CD4-positive, alpha-beta T cell treated with Interleukin-15 for 4 hours (primary cell): ENCODE measurements around the gene IP6K3.

Source experiments
- DNase-seq: peaks from one replicate; pipeline ENCODE4 v3.0.0-alpha.2; 2020; ENCODE audit warnings: low spot score

Gene IP6K3

DNA sequence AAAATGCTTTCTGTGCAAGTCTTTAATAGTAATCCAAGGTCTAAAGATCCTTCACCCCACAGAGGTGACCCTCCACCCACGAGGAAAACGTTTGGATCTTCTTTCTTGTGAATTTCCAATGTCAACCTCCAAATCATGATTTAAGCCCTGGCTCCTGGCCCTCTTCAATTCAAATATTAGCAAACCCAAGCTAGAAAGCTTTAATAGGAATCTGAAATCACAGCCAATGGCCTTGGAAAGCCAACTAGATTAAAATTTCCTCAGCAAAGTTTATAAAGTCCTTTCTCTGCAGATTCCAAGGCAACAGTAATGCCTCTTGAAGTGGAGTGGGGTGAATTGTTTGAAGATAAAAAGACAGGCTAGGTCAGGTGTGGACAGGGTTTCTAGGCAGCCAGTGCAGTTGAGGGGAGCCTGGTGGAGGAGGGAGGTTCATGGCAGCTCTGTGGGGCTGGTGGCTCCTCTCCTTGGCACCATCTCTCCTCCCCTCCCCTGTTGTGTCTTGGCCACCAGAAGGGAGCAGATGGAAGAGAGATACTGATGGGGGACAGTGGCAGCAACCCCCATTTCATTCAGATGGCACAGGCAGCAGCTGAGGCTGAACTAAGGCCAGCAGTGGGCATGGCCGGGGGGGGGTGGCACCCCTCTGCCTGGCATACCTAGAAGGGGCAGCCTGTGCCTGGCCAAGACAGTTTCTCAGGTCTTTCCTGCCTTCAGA, 23.2 kb downstream of the IP6K3 start:
- no peak for DNase-seq

DNA sequence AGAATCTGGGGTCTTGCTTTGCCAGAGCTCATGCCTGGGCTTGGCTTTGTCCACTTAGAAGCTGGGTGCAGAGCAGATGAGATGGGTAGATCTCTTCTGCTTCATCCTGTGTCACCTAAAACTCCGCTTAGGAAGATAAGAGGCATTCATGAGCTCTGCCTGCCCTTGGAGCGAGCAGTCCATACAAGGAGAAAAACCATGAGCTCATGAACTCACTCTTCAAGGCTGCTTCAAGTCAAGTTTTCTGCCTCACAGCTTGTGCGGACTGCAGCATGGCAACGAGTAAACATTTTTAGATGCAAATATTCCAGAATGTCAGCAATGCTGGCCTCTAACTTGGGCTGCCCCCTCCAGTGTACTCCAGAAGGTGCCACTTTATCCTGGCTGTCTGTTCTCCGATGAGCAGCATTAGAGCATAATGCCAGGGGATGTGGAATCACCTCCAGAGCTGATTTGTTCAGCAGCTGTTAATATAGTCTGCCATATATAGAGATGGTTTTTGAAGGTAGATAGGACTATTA, 24.5 kb downstream of the IP6K3 start:
- DNase-seq, result no peak

DNA sequence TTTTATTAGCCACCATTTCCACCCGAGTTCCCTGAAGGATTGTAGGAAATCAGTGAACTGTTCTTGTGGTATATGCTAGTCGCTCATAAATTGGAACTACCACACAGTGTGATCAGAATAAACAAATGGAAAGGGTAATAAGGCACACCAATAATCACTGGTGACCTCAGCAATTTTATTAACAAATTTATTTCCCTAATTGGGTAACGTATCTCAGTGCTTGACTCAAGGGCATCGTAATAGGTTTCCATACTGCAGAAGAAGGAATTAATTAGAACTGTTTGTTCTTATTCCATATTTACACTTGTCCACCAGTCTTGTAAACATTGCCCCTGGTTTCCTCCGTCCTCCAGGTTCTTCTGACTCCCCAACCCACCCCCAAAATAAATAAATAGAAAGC, 25.2 kb downstream of the IP6K3 start:
- DNase-seq, result no peak

DNA sequence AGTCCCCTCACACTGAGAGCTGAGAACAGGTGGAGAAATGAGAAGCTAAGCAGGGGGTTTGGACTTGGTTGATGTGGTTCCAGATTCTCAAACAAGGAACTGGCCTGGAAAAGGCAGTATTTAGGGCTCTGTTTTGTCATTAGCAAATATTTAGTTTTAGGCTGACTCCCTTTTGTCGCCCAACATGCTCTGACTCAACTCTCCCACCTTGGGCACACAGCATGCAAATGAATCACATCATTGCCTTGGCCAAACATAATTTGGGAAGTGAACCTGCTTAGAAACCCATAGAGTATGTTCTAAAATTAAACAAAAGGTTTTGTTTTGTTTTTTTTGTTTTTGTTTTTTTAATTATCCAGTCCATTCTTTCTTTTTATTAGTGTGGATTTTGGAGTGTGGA, 25.7 kb downstream of the IP6K3 start:
- no peak for DNase-seq

DNA sequence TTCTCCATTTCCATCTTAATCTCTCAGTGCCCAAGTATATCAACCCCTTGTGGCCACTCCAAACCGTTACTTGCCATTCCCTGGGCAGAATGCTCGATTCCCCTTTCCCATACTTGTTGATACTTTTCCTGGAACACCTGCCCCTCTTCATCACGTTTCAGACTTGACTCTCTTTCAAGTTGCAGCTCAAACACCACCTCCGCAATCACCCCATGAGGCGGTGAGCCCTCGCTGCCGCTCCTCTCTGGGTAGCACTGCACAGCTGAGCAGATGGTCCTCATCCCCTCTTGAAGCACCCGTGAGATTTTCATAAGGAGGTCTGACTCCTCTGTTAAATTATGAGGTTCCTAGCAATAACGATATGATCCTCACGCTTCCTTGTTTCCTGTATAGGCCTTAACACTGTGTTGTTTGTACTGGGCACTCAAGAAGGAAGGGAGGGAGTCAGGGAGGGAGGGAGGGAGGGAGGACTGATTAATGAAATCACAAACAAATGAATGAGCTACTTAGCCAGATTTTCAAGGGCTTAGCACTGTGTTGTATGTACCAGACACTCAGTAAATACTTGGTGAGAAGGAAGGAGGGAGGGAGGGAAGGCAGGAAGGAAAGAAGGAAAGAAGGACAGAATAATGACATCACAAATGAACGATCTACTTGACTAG, 27.2 kb downstream of the IP6K3 start:
- DNase-seq, result no peak

DNA sequence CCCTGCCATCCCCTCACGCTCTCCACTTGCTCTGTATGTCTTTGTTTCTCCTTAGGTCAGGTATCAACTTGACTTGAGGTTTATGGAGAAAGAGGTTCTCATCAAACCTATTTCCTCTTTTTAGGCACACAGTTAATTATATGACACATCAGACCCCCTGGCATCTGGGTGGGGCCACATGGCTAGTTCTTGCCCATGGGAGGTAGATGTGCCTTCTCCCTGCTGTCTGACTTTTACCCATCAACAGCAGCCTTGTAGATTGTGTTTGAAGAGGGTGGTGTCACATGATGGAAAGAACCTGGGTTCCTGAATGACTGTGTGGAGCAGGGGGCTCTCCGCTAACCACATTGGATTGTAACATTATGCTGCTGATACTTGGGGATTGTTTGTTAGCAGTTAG, 28.0 kb downstream of the IP6K3 start:
- DNase-seq, result no peak

DNA sequence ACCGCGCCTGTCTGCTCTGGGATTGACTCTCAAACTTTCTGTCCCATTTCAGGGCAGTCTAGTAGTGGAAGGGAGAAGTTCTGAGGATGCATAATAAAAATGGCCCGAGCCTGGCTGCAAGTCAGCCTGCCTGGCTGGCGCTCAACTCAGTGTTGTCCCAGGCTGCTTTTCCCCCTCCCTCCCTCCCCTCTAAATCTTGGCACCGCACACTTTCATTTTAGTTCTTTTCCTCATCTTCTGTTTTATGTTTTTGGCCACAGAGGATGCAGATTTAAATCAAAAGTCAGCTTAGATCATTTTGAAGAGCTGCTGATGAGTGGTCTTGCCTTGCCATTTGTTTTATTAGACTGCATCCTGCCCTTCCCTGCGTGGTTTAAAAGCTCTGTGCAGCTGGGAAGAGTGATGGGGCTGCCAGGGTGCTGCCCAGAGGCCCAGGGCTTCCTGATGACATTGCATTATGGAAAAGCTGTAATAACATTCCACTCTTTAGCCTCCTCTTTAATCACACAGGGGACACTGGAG, 28.7 kb downstream of the IP6K3 start:
- no peak for DNase-seq

DNA sequence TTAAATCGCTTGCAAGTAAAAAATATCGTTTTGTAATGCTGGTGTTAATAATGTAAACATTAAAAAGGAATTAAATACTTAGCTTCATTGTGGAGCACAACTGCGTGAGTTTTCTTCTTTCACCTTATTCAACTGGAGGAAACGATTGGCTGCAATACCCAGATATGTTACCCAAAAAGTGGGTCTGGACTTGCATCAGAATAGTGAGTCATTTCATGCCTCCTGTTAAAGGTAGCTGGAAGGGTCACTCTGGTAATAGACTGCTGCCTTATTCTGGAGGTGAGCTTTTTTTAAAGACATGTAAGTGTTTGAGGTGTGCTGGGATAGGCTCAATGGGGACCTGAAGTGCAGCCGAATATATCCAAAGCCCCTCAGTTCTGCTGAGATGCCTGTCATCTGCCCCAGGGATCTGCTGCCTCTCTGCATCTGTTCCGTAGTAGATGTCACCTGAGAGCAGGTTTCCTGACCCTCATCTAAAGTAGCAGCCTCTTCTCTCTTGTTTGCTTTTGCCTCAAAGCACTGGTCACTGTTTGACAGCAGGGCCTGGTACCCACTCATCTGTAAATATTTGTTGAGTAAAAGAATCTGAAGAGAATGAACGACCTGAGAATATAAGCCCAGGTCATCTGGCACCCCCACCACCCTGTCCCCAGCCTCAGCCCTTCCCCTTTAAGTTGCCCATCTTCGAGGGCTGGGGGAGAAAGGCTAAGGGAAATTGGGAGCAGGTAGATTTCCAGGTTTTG, 29.6 kb downstream of the IP6K3 start:
- no peak for DNase-seq

DNA sequence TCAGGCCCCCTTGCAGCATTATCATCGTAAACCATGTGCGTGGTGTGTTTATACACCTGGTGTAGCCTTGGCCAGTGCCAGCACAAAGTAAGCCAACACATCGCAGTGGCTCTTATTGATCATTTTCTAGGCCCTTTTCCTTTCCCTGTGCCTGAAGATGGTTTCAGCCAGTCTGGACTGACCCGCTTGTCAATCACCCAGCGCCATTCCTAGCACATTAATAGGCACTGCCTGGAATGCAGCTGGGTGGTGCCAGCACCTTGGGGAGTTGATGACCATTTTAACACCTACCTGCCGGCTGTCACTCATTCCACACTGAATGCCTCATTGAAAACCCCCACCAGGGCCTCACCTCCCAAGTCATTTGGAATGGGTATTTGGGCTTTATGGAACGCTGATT, 30.3 kb downstream of the IP6K3 start:
- no peak for DNase-seq

DNA sequence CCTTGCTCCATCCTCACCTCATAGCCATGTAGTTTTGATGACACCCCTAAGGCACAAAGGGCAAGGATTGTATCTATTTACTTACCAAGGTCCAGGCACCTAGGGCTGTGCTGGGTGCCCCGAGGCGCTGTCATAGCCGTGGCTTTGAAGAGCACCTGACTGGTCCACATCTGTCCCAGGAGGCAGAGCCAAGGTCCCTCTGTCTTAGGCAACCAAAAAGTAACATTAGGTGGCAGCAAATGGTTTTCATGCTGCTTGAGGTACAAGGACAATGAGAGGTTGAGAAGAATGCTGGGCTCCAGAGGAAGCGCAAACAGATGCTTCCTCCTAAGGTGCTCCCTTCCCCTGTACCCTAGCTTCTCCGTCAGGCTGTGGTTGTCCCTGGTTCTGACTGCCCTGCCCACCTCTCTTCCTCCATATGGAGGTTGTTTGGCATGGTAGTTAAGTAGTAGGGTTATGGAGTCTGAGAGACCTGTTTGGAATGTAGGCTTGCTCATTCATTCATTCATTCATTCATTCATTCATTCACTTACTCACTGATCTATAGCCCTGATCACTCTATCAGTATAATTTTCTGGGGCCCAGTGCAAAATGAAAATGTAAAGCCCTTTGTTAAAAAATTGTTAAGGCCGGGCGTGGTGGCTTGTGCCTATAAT, 32.2 kb downstream of the IP6K3 start:
- no peak for DNase-seq

DNA sequence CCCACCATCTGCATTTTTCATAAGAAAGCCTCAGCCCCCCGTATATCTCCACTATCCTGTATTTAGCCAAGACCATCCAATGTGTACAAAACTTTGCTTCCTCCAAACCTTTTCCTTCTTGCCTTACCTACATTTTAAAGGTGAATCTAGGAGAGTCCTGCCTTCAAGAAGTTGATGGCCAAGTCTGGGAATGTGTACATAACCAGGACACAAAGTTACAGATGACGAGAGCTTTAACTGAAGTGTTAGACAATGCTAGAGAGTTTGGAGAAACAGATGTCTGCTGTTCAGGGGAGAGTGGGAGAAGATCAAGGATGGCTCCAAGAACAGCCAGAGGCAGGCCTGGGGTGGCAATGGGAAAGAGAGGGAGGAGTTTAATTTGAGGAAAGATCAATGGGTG, 32.9 kb downstream of the IP6K3 start:
- no peak for DNase-seq

DNA sequence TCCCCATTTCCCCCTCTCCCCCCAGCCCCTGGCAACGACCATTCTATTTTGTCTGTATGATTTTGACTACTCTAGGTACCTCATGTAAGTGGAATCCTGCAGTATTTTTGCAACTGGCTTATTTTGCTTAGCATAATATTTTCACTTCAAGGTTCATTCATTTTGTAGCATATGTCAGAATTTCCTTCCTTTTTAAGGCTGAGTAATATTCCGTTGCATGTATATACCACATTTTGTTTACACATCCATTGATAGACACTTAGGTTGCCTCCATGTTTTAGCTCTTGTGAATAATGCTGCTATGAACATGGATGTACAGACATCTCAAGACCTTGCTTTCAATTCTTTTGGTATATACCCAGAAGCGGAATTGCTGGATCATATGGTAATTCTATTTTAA, 33.8 kb downstream of the IP6K3 start:
- no peak for DNase-seq

DNA sequence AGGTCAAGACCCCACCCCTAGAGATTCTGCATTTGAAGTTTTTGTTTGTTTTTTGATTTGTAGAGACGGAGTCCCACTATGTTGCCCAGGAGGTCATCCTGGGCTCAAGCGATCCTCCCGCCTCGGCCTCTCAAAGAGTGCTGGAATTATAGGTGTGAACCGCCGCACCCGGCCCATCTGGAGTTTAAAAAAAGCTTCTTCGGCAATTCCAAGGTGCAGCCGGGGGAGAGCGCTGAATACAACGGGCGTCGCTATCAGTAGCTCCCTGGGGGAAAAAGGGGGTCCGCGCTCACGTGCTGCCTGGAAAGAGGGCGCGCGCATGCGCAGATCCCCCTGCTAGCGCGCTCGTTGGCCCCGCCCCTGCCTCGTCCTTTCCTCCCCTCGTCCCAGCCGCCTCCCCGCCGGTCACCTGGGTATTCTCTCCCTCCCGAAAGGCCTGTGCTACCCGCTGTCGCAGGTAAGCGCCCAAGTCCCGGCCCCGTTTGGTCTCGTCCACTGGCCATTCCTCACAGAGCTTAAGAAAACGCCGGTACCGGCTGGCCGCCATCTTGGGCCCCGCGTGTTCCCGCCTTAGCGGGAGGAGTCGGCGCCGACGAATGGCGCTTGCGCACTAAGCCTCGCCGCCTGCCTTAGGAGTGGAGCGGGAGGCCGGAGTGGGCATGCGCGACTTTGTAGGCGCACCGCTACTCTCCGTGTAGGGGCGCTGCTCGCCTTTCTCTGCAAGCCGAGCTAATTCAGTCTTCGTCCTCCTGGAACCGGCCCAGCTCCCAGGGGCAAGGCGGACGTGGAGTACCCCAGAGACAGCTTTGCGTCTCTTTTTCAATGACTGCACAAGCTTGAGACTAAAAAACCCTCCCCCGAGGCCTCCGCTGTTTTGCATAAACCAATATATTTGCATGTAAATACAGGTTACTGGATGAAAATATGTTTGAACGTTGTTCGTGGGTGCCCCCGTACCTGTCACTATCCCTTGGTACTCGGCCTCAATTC, 35.3 kb downstream of the IP6K3 start, which contains the start of gene UQCC2:
TSS of gene UQCC2 (minus strand) at position 561 of the 990 bp plus-strand sequence. CDS start at position 547, 14 bp downstream.
- DNase-seq, result peak; percentile 96

DNA sequence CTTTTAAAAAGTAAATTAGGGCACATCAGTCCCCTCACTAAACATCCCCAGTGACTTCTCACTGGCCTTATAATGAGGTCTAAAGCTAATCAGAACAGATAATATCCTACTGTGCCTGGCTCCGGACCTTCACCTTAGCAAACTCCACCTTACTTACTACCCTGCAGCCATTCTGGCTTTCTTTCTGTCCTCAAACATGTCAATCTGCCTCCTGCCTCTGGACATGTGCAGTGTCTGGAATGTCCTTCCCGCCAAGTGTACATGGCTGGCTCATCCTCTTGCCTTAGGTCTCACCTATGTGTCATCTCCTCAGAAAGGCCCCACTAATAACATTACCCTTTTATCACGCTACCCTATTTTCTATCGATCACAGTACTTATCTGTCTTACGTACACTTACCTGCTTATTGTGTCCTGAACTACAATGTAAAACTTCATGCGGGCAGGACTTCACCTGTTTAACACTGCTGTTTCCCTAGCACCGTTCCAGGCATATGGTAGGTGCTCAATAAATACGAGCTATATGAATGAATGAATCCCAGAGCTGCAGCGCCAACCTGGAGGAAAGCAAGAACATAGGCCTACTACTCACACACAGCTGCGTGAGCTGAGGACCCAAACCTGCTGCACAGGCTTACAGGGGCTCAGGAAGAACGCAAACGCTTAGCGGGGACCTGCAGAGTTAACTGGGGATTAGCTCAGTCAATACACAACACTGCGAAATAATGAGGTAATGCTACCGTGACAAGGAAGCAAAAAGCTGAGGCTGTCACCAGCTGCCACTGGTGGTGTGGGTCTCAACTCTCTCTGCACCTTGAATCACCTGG, 36.2 kb downstream of the IP6K3 start:
- DNase-seq, result peak; percentile 7

DNA sequence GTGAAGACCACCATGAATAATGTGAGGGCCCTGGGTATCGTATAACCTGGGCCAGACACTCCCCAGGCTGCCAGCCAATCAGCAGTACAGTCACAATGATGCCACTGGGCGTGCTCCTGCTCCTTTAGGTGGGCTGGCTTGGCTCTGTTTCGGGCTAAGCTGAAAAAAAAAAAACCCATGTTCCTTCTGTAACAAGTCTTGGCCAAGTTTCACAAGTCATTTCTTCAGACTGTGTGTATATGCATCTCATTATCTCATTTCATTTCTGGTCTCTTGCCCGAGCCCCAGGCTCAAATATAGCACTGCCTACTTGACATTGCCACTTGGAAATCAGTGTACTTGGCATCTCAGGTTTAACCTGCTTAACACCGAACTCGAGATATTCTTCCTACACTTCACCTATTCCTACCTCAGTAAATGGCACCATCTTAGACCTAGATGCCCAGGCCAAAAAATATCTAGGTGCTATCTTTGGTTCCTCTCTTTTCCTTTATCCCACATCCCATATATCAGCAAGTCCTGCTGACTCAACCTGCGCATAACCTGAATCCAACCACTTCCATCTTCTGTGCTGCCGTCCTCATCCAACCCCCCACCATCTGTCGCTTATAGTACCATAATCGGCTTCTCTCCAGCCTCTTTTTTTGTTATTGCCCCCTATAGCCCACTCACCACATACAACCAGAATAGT, 37.0 kb downstream of the IP6K3 start:
- no peak for DNase-seq

DNA sequence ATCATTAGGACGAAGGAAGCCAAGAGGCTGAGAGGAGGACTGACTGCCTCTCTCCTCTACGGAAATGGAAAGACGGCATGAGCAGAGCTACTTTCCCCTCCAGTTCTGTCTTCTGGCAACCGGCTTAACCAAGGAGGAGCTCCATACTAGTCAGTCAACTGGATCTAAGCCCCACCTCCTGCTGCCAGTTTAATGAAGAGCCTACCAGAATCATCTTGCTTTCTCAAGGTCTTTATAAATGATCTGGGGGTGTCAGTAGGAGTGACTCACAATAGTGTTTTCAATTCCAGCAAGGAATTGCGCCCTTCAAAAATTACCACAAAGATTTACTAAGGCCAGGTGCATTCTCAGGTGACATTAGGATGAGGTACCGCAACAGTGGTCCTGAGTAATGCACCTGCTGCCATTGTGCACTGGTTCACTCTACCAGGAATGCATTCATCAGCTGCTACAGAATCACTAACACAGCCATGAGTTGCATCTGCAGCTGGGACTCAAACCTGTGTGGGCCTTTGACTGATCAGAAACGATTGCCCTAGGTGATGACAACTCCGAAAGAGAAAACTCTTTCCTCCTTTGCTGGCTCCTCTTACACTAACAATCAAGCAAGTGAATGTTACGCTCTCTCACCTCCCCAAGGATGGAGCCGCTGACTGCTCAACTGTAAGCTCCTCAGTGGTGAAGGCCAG, 38.0 kb downstream of the IP6K3 start:
- no peak for DNase-seq

DNA sequence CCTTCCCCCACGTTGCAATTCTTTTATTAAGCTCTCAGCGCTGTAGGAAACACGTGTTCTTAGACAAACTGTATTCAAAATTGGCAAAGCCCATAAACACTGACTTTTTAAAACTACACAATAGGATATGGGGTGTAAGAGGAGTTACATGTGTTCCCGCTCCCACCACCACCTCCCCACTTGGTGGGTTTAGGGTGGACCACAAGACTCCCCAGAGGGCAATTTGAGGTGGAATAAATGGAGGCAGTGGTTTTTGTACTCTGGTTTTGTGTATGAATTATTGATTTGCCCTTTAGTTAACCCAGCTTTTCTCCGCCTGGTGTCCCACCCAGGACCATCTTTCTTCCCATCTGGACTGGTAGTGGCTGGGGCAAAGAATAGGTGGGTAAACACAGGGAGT, 38.9 kb downstream of the IP6K3 start:
- no peak for DNase-seq

DNA sequence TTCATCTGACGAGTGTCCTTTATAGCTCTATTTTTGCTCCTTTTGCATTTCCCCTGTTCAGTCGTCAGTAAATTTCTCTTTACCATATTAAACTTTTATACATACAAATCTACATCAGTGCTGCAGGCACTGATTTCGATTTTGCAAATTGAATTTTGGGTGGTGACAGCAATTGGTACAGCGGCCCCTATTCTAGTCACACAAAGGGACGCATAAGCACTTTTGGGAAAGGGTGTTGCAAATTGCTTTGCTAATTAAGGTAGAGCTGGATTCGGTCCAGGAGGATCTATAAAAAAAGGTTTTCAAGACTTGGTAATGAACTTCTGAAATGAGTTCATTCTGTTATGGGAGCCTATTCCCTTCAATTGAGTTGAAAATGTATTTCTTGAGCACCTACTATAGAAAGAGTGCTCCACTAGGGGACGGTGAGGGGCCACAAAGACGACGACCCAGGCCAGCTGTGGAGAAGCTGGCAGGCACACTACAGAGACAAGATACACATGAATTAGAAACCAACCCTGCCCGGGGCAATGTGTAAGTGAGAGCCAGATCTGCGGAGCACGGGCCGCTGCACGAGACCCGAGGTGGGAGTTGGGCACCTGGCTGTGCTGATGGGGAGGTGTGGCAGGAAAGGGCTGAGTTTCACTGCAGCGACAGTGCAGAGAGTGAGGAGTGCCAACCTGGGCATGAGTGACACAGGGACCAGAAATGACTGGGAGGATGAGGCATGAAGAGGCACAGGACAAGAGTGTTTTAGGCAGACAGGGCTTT, 40.6 kb downstream of the IP6K3 start:
- DNase-seq, result no peak
